RWPE2 (cell line): ENCODE measurements around the gene HENMT1.

Experiments
- ATAC-seq: fragments of 200-7000 bp; cut with Tn5 transposase; 3 replicates; pipeline ENCODE4 v1.9.1; 2021; ENCODE audit warnings: low read depth
- DNase-seq: peaks from one replicate; pipeline ENCODE4 v3.0.0-alpha.2; 2020; ENCODE audit warnings: low spot score
- H3K27ac ChIP-seq: fragments of 450-650 bp; 2 replicates; pipeline ENCODE4 v1.5.1; 2017; ENCODE audit warnings: mild to moderate bottlenecking; ENCODE audit not compliant: poor library complexity, severe bottlenecking
- H3K27me3 ChIP-seq: fragments of 250-450 bp; sonication (Bioruptor Pico); 2 replicates; pipeline ENCODE4 v1.5.1; 2021; ENCODE audit warnings: mild to moderate bottlenecking, moderate library complexity; ENCODE audit not compliant: insufficient read depth, poor library complexity, severe bottlenecking
- H3K36me3 ChIP-seq: fragments of 250-450 bp; sonication (Bioruptor Pico); 2 replicates; pipeline ENCODE4 v1.5.1; 2020; ENCODE audit warnings: low read depth, mild to moderate bottlenecking, moderate library complexity
- H3K4me1 ChIP-seq: fragments of 250-450 bp; sonication (Bioruptor Pico); 2 replicates; pipeline ENCODE4 v1.5.1; 2021; ENCODE audit warnings: mild to moderate bottlenecking, moderate library complexity; ENCODE audit not compliant: insufficient read depth, poor library complexity, severe bottlenecking
- H3K4me3 ChIP-seq: fragments of 250-450 bp; sonication (Bioruptor Pico); 2 replicates; pipeline ENCODE4 v1.5.1; 2021; ENCODE audit warnings: mild to moderate bottlenecking, moderate library complexity; ENCODE audit not compliant: severe bottlenecking
- H3K9me3 ChIP-seq: fragments of 250-450 bp; sonication (Bioruptor Pico); 2 replicates; pipeline ENCODE4 v1.5.1; 2021; ENCODE audit warnings: mild to moderate bottlenecking, moderate library complexity; ENCODE audit not compliant: severe bottlenecking
- TF ChIP-seq, protein P1 (sequence below): fragments of 450-650 bp; IDR thresholded peaks from one replicate; pipeline ENCODE4 v1.5.1; 2017; ENCODE audit warnings: mild to moderate bottlenecking, moderate library complexity; ENCODE audit not compliant: poor library complexity, severe bottlenecking

The HENMT1 gene

DNA sequence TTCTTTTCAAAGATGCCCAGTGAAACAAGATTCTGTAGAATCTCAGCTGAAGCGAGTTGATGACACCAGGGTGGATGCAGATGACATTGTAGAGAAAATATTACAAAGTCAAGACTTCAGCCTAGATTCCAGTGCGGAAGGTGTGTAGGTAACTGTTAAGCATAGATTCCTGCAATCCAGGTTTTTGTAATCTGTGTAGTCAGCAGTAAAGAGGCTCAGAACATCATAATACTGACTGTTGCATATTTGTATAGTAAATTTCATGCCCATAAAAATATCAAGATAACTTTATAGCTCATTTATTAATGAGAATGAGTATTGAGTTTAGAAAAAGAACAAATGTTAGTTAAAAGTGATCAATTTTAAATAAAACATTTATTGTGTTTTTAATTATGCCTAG is 32.2 kb downstream of the HENMT1 start:
- no peaks in the 10 kb centered on the region for H3K27me3 ChIP-seq
- DNase-seq (no peak), ATAC-seq (no peak)
- TF ChIP-seq, protein P1, sequence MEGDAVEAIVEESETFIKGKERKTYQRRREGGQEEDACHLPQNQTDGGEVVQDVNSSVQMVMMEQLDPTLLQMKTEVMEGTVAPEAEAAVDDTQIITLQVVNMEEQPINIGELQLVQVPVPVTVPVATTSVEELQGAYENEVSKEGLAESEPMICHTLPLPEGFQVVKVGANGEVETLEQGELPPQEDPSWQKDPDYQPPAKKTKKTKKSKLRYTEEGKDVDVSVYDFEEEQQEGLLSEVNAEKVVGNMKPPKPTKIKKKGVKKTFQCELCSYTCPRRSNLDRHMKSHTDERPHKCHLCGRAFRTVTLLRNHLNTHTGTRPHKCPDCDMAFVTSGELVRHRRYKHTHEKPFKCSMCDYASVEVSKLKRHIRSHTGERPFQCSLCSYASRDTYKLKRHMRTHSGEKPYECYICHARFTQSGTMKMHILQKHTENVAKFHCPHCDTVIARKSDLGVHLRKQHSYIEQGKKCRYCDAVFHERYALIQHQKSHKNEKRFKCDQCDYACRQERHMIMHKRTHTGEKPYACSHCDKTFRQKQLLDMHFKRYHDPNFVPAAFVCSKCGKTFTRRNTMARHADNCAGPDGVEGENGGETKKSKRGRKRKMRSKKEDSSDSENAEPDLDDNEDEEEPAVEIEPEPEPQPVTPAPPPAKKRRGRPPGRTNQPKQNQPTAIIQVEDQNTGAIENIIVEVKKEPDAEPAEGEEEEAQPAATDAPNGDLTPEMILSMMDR: no peak
- H3K9me3 ChIP-seq: no peaks in the 10 kb centered on the region
- no peaks in the 10 kb centered on the region for H3K4me1 ChIP-seq
- H3K27ac ChIP-seq: no peak overlapping the region
- no peaks in the 10 kb centered on the region for H3K36me3 ChIP-seq
- H3K4me3 ChIP-seq: no peak overlapping the region

DNA sequence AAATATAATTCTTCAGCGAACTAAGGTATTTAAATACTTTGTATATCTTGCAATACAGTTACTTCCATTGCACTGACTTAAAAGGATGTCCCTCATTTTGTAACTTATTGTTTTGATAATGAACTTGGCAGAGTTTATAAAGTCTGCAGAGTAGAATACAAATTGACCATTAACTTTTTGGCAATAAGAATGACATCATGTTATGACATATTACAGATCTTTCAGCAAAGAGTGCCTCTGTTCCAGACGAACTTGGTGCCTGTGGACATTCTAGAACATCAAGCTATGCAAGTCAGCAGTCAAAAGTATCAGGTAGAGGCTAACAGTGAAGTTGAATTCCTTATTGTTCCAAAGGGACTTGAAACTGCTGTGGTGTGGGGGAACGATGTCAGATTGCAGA is 32.9 kb downstream of the HENMT1 start:
- Histone ChIP-seq H3K36me3 (no peaks in the 10 kb centered on the region), H3K4me1 (no peaks in the 10 kb centered on the region), H3K27ac (no peak overlapping the region), H3K27me3 (no peaks in the 10 kb centered on the region), H3K9me3 (no peaks in the 10 kb centered on the region), H3K4me3 (no peak overlapping the region)
- no peak for ATAC-seq
- no peak for DNase-seq
- TF ChIP-seq, protein P1: no peak

DNA sequence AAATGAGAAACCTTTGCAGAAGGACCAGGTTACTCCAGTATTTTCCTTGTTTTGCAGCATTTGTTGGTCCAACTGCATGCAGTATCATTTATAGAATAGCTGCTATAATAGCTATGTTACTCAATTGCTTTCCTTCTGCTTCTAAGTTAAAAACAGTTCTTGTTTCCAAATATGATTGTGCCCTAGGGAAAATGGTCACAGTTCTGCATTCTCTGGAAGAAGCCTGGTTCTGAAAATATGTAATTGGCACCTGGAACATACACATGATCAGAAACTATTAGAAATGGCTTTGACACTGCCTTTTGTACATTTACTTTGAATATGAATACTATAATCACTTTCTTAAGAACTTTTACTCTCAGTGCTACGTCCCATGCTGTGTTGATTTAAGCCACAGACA is 33.6 kb downstream of the HENMT1 start:
- H3K27ac ChIP-seq: no peak overlapping the region
- no peak overlapping the region for H3K4me3 ChIP-seq
- no peak for ATAC-seq
- no peaks in the 10 kb centered on the region for H3K4me1 ChIP-seq
- H3K36me3 ChIP-seq: no peaks in the 10 kb centered on the region
- no peaks in the 10 kb centered on the region for H3K27me3 ChIP-seq
- H3K9me3 ChIP-seq: no peaks in the 10 kb centered on the region
- no peak for DNase-seq
- TF ChIP-seq, protein P1: no peak

DNA sequence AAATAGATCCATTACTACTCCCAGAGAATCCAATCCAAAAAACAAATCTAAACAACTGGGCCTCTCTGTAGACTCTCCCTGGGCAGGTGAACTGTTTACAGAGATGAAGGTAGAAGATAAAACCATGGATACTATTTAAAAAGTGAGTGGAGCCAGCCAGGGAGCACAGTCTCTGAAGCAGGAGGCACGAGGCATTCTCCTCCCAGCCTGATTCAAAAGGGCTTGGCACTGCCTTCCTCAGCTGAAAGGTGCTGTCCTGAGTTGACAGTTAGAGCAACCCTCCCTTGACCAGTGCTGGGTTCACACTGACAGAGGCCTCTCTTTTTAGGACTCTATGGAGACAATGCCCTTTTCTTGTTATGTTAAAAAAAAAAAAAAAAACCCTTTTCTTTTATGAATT is 36.8 kb downstream of the HENMT1 start:
- no peaks in the 10 kb centered on the region for H3K36me3 ChIP-seq
- DNase-seq (no peak), ATAC-seq (no peak)
- no peaks in the 10 kb centered on the region for H3K9me3 ChIP-seq
- no peaks in the 10 kb centered on the region for H3K4me1 ChIP-seq
- H3K4me3 ChIP-seq: no peak overlapping the region
- H3K27ac ChIP-seq: no peak overlapping the region
- H3K27me3 ChIP-seq: no peaks in the 10 kb centered on the region
- TF ChIP-seq, protein P1: no peak

DNA sequence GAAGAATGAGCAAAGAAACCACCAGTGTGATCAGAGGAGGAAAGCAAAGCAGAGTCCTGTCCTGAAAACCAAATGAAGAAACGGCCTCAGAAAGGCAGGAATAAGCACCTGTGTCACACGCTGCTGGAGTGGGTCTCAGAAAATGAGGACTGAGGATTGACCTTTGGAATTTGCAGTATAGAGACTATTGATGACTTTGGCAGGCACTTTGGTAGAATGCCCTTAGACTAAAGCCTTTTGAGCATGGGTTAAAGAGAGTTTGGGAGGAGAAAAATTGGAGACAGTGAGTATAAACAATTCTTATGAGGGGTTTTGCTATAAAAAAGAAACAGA is 43.2 kb downstream of the HENMT1 start:
- H3K4me1 ChIP-seq: no peaks in the 10 kb centered on the region
- H3K27me3 ChIP-seq: no peaks in the 10 kb centered on the region
- TF ChIP-seq, protein P1: no peak
- no peaks in the 10 kb centered on the region for H3K36me3 ChIP-seq
- no peak overlapping the region for H3K4me3 ChIP-seq
- H3K27ac ChIP-seq: no peak overlapping the region
- H3K9me3 ChIP-seq: no peaks in the 10 kb centered on the region
- DNase-seq (no peak), ATAC-seq (no peak)
